ENCODE data around the gene BTBD2.

The BTBD2 gene

GRCh38 chr19:1981253-1981652 is 34.3 kb downstream of the BTBD2 start:
- no peak for DNase-seq

- no peak for DNase-seq
Observed at GRCh38 chr19:1980809-1981181, 34.7 kb downstream of the BTBD2 start.

- no peak for DNase-seq
Observed at GRCh38 chr19:1980091-1980808, 35.3 kb downstream of the BTBD2 start.

- no peak for DNase-seq
Observed at GRCh38 chr19:1979642-1980041, 35.9 kb downstream of the BTBD2 start.

GRCh38 chr19:1979017-1979416 is 36.5 kb downstream of the BTBD2 start:
- no peak for DNase-seq

GRCh38 chr19:1978346-1978894 is 37.1 kb downstream of the BTBD2 start:
- DNase-seq, result no peak

GRCh38 chr19:1977120-1977519 is 38.4 kb downstream of the BTBD2 start:
- DNase-seq, result no peak

GRCh38 chr19:1975162-1975480 is 40.4 kb downstream of the BTBD2 start:
- DNase-seq, result no peak

GRCh38 chr19:1974381-1975161 is 40.9 kb downstream of the BTBD2 start:
- DNase-seq, result no peak

GRCh38 chr19:1970806-1971502 is 44.6 kb downstream of the BTBD2 start:
- no peak for DNase-seq

- no peak for DNase-seq
Observed at GRCh38 chr19:1970003-1970805, 45.3 kb downstream of the BTBD2 start.

- no peak for DNase-seq
Observed at GRCh38 chr19:1969176-1970002, 46.1 kb downstream of the BTBD2 start.

GRCh38 chr19:1968279-1969175 is 47.0 kb downstream of the BTBD2 start:
- no peak for DNase-seq

GRCh38 chr19:1967087-1967608 is 48.4 kb downstream of the BTBD2 start:
- no peak for DNase-seq

GRCh38 chr19:1962674-1963073 is 52.8 kb downstream of the BTBD2 start:
- no peak for DNase-seq

- DNase-seq, result no peak
Observed at GRCh38 chr19:1961000-1961883, 54.3 kb downstream of the BTBD2 start.

- DNase-seq, result no peak
Observed at GRCh38 chr19:1959928-1960589, 55.5 kb downstream of the BTBD2 start.

GRCh38 chr19:1957562-1958248 is 57.8 kb downstream of the BTBD2 start:
- no peak for DNase-seq
